NCI-H187 treated with DMSO at 0.1 percent for 48 hours (cell line): Measurements from ENCODE around the gene PCGF1.

ENCODE experiments used
- DNase-seq: peaks from one replicate; lab custom pipeline; 2025; lab: John Stamatoyannopoulos, UW

Gene PCGF1

GRCh38 chr2:74536166-74536950 is 28.9 kb upstream of the PCGF1 start:
- no peak for DNase-seq

GRCh38 chr2:74535440-74535965 is 28.0 kb upstream of the PCGF1 start:
- DNase-seq, result no peak

GRCh38 chr2:74534411-74534810 is 26.9 kb upstream of the PCGF1 start:
- no peak for DNase-seq

- no peak for DNase-seq
Measured at GRCh38 chr2:74533464-74533863, 26.0 kb upstream of the PCGF1 start.

GRCh38 chr2:74532222-74532621 is 24.7 kb upstream of the PCGF1 start:
- DNase-seq, result no peak

GRCh38 chr2:74531666-74532065 is 24.2 kb upstream of the PCGF1 start:
- no peak for DNase-seq

- no peak for DNase-seq
Measured at GRCh38 chr2:74530239-74531187, 23.0 kb upstream of the PCGF1 start.

GRCh38 chr2:74529357-74530238 is 22.1 kb upstream of the PCGF1 start, which contains the start of the genes AUP1 and HTRA2:
Gene AUP1 (minus strand): TSS chr2:74529706. CDS start chr2:74529629, 77 bp downstream.
Gene HTRA2 (plus strand): TSS chr2:74529933. CDS start chr2:74530007, 74 bp downstream.
- DNase-seq, result peak; percentile 55

- DNase-seq, result no peak
Measured at GRCh38 chr2:74528600-74529356, 21.3 kb upstream of the PCGF1 start.

GRCh38 chr2:74527741-74528140 is 20.2 kb upstream of the PCGF1 start:
- no peak for DNase-seq

GRCh38 chr2:74526649-74527230 is 19.2 kb upstream of the PCGF1 start:
- DNase-seq, result no peak

GRCh38 chr2:74525717-74526648 is 18.5 kb upstream of the PCGF1 start, which contains the start of gene DQX1:
Gene DQX1 (minus strand): TSS chr2:74526231. CDS start chr2:74525729, 502 bp downstream.
- no peak for DNase-seq

GRCh38 chr2:74524955-74525716 is 17.6 kb upstream of the PCGF1 start:
- DNase-seq, result no peak

- DNase-seq, result no peak
Measured at GRCh38 chr2:74524005-74524404, 16.5 kb upstream of the PCGF1 start.

GRCh38 chr2:74522516-74522915 is 15.0 kb upstream of the PCGF1 start:
- no peak for DNase-seq

- no peak for DNase-seq
Measured at GRCh38 chr2:74516650-74517049, 9.2 kb upstream of the PCGF1 start.

GRCh38 chr2:74515981-74516633 is 8.6 kb upstream of the PCGF1 start:
- DNase-seq, result no peak
